Breast epithelium (tissue), 3 donors: Measurements from ENCODE around the gene ITLN1.

Experiments used
- POLR2A ChIP-seq: fragments of 450-650 bp; IDR thresholded peaks from one replicate; pipeline ENCODE4 v1.6.1; 2016; ENCODE audit warnings: antibody characterized with exemption, mild to moderate bottlenecking, moderate library complexity
- TF ChIP-seq, protein P1 (sequence below), 3 donors: fragments of 450-650 bp; IDR thresholded peaks; one replicate each; pipeline ENCODE4 v1.5.1; 2016 to 2017; ENCODE audit warnings: antibody characterized with exemption in 3 of 3, mild to moderate bottlenecking in 3 of 3, moderate library complexity in 3 of 3

DNA sequence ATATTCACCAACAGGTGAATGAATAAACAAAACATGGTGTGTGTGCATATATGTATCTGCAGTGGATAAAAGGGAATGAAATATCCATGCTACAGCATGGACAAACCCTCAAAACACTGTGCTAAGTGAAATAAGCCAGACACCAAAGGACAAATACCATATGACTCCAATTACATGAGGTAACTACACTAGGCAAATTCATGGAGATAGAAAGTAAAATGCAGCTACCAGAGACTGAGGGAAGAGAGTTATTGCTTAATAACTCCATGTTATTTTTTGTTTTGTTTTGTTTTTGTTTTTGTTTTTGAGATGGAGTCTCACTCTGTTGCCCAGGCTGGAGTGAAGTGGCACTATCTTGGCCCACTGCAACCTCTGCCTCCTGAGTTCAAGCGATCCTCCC, 2.4 kb downstream of the ITLN1 start:
- TF ChIP-seq, protein P1, sequence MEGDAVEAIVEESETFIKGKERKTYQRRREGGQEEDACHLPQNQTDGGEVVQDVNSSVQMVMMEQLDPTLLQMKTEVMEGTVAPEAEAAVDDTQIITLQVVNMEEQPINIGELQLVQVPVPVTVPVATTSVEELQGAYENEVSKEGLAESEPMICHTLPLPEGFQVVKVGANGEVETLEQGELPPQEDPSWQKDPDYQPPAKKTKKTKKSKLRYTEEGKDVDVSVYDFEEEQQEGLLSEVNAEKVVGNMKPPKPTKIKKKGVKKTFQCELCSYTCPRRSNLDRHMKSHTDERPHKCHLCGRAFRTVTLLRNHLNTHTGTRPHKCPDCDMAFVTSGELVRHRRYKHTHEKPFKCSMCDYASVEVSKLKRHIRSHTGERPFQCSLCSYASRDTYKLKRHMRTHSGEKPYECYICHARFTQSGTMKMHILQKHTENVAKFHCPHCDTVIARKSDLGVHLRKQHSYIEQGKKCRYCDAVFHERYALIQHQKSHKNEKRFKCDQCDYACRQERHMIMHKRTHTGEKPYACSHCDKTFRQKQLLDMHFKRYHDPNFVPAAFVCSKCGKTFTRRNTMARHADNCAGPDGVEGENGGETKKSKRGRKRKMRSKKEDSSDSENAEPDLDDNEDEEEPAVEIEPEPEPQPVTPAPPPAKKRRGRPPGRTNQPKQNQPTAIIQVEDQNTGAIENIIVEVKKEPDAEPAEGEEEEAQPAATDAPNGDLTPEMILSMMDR (IDR thresholded peaks at IDR 0.05), result no peak
- no peak for TF ChIP-seq POLR2A
